Parathyroid adenoma (tissue), 2 donors: Measurements from ENCODE around the gene HCN2.

Experiments
- H2AFZ ChIP-seq: fragments of 300-600 bp; sonication (generic); one replicate; pipeline ENCODE4 v1.7.0; 2017; ENCODE audit warnings: antibody characterized with exemption, mild to moderate bottlenecking
- H3K27ac ChIP-seq: fragments of 300-600 bp; sonication (generic); one replicate; pipeline ENCODE4 v1.7.0; 2017
- H3K27me3 ChIP-seq: fragments of 300-600 bp; sonication (generic); one replicate; pipeline ENCODE4 v1.7.0; 2017; ENCODE audit warnings: low read length; ENCODE audit not compliant: control insufficient read depth, insufficient read depth
- H3K36me3 ChIP-seq: fragments of 300-600 bp; sonication (generic); one replicate; pipeline ENCODE4 v1.7.0; 2017; ENCODE audit warnings: low read length; ENCODE audit not compliant: control insufficient read depth, insufficient read depth
- H3K4me1 ChIP-seq: fragments of 300-600 bp; sonication (generic); one replicate; pipeline ENCODE4 v1.7.0; 2017; ENCODE audit warnings: control low read depth
- H3K4me2 ChIP-seq: fragments of 300-600 bp; sonication (generic); one replicate; pipeline ENCODE4 v1.7.0; 2017; ENCODE audit warnings: low read length
- H3K4me3 ChIP-seq: fragments of 300-600 bp; sonication (generic); one replicate; pipeline ENCODE4 v1.7.0; 2017; ENCODE audit warnings: low read depth, low read length
- H3K79me2 ChIP-seq: fragments of 300-600 bp; sonication (generic); one replicate; pipeline ENCODE4 v1.7.0; 2017; ENCODE audit warnings: control low read depth
- H3K9ac ChIP-seq: fragments of 300-600 bp; sonication (generic); one replicate; pipeline ENCODE4 v1.7.0; 2017; ENCODE audit warnings: mild to moderate bottlenecking
- H3K9me3 ChIP-seq: fragments of 300-600 bp; sonication (generic); one replicate; pipeline ENCODE4 v1.7.0; 2017; ENCODE audit warnings: low read length; ENCODE audit not compliant: control insufficient read depth
- TF ChIP-seq, protein P1 (sequence below): fragments of 300-600 bp; sonication (generic); IDR thresholded peaks from one replicate; pipeline ENCODE4 v1.7.0; 2017; ENCODE audit warnings: antibody characterized with exemption, mild to moderate bottlenecking
- donor health status: primary hyperparathyroidism.

The HCN2 gene

DNA sequence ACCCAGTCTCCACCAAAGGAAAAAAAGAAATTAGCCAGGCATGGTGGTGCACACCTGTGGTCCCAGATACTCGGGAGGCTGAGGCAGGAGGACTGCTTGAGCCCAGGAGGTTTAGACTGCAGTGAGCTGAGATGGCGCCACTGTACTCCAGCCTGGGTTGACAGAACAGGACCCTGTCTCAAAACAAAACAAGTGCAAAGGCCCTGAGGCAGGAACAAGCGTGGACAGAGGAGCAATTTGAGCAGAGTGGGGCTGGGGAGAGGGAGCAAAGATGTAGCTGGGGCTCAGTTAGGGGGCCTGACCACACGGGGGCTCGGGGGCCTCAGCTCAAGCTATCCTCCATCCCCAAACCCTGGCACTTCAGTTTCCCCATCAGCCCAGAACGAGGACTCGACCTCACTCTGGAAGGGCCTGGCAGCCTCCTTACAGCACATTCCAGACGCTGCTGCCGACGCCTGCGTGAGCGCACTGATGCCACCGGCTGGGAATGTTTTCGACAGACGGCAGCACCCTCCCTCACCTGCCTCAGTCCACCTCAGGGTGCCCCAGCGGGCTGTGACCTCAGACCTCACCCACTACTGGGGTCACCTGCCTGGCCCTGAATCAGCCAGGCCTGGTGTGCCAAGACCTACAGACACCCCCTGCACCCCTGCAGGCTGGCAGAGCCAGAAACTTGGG, 45.4 kb downstream of the HCN2 start:
- no peak overlapping the region for H3K27ac ChIP-seq
- H3K4me1 ChIP-seq, result peaks cover 8% of the 10 kb centered on the region
- no peaks in the 10 kb centered on the region for H3K9me3 ChIP-seq

DNA sequence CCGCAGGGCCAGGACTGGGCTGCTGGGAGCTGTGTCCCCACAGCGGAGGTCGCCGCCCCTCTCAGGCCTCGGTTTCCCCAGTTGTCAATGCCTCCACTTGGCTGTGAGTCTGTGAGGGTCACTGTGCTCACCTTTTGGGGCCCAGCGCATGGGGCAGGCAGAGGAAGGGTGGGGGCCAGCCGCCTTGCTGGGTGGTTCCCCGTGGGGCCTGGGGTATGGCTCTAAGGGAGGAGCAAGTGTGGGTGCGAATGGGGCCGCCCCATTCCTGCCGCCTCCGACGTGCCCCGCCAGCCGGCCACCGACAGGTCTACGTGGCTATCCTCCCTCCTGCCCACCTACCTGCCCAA, 49.2 kb downstream of the HCN2 start:
- no peak overlapping the region for H2AFZ ChIP-seq
- H3K36me3 ChIP-seq, result no peaks in the 10 kb centered on the region
- H3K79me2 ChIP-seq, result peaks cover 2% of the 10 kb centered on the region
- peak overlapping the region; percentile 37 for H3K4me3 ChIP-seq
- H3K9ac ChIP-seq, result no peak overlapping the region
- H3K27me3 ChIP-seq, result no peaks in the 10 kb centered on the region
- H3K9me3 ChIP-seq, result no peaks in the 10 kb centered on the region
- no peak overlapping the region for H3K27ac ChIP-seq
- TF ChIP-seq, protein P1, sequence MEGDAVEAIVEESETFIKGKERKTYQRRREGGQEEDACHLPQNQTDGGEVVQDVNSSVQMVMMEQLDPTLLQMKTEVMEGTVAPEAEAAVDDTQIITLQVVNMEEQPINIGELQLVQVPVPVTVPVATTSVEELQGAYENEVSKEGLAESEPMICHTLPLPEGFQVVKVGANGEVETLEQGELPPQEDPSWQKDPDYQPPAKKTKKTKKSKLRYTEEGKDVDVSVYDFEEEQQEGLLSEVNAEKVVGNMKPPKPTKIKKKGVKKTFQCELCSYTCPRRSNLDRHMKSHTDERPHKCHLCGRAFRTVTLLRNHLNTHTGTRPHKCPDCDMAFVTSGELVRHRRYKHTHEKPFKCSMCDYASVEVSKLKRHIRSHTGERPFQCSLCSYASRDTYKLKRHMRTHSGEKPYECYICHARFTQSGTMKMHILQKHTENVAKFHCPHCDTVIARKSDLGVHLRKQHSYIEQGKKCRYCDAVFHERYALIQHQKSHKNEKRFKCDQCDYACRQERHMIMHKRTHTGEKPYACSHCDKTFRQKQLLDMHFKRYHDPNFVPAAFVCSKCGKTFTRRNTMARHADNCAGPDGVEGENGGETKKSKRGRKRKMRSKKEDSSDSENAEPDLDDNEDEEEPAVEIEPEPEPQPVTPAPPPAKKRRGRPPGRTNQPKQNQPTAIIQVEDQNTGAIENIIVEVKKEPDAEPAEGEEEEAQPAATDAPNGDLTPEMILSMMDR, result no peak
- peak overlapping the region; percentile 63 for H3K4me2 ChIP-seq
- H3K4me1 ChIP-seq, result peaks cover 7% of the 10 kb centered on the region

More for the DNA sequence above, 45.4 kb downstream of the HCN2 start:
- H3K36me3 ChIP-seq, result no peaks in the 10 kb centered on the region
- H3K4me2 ChIP-seq, result no peak overlapping the region
- H3K27me3 ChIP-seq, result no peaks in the 10 kb centered on the region
- no peak overlapping the region for H2AFZ ChIP-seq
- H3K79me2 ChIP-seq, result peaks cover 15% of the 10 kb centered on the region
- TF ChIP-seq, protein P1, result no peak
- no peak overlapping the region for H3K9ac ChIP-seq
- no peak overlapping the region for H3K4me3 ChIP-seq

DNA sequence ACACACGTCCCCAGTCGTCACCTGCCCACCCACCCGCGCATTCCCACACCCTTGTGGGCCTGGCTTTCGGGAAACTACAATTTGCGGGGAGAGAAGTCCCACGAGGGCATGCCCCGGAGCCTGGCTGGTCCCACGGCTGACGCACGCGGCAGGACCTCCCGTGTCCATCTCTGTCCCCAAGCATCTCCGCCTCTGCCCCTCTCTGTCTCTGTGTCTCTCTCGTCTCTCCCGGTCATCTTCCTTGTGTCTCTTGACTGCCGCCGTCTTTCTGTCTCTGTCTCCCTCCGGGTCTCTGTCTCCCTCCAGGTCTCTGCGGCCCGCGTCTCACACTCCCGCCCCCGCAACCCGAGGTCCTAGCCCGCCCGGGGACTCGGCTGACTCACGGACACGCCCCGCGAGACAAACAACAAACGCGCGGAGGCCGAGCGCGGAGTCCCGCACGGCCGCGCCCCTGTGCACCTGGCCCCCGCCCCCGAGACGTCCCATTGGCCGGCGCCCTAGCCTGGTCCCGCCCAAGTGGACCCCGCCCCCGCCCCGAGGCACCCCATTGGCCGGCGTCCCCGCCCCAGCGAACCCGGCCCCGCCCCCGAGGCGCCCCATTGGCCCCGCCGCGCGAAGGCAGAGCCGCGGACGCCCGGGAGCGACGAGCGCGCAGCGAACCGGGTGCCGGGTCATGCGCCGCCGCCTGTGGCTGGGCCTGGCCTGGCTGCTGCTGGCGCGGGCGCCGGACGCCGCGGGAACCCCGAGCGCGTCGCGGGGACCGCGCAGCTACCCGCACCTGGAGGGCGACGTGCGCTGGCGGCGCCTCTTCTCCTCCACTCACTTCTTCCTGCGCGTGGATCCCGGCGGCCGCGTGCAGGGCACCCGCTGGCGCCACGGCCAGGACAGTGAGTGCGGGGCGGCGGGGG, 49.8 kb downstream of the HCN2 start, which contains the start of gene FGF22:
Gene FGF22, plus strand, starts transcription at position 627 of the 908 bp plus-strand sequence. Its CDS starts 47 bp downstream, at position 674.
- TF ChIP-seq, protein P1, result no peak
- peak within 1 kb of the TSS; percentile 63 for H3K4me2 ChIP-seq
- H3K79me2 ChIP-seq, result no peaks in the 10 kb centered on the region
- no peaks in the 10 kb centered on the region for H3K27me3 ChIP-seq
- peak within 1 kb of the TSS; percentile 37 for H3K4me3 ChIP-seq
- H3K9me3 ChIP-seq, result no peaks in the 10 kb centered on the region
- H3K4me1 ChIP-seq, result peaks cover under 1% of the 10 kb centered on the region
- no peak within 1 kb of the TSS for H2AFZ ChIP-seq
- H3K27ac ChIP-seq, result no peak within 1 kb of the TSS
- H3K9ac ChIP-seq, result no peak within 1 kb of the TSS
- no peaks in the 10 kb centered on the region for H3K36me3 ChIP-seq

DNA sequence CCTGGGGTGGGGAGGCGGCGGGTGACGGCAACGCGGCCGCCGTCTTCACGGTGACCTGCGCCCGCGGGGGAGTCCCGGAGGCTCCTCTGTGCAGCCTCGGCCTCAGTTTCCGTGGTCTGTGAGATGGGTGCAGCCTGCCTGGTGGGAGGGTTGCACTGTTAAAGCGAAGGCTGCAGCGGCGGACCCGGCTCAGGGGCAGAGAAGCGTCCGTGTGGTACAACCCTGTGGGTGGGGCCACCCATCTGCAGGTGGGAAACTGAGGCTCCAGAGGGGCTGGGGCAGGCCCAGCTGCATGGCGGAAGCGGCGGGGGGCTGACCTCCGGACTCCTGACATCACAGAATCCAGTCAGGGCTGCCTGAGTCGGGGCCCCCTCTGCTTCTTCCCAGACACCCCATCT, 50.5 kb downstream of the HCN2 start:
- Histone ChIP-seq H3K9me3 (no peaks in the 10 kb centered on the region), H3K4me2 (peak overlapping the region; percentile 35), H3K36me3 (no peaks in the 10 kb centered on the region), H3K4me1 (no peaks in the 10 kb centered on the region), H3K4me3 (no peak overlapping the region), H3K79me2 (no peaks in the 10 kb centered on the region), H3K27ac (no peak overlapping the region), H3K27me3 (no peaks in the 10 kb centered on the region), H2AFZ (no peak overlapping the region), H3K9ac (no peak overlapping the region)
- TF ChIP-seq, protein P1, result no peak
